Upper lobe of left lung (tissue), 6 donors: ENCODE measurements around the gene ACBD6. TPM values are rescaled to one million over a fixed set of nuclear protein-coding genes. Genes with fewer than 3 reads are reported as not detected.

Experiments used
- ATAC-seq, 2 donors: fragments of 200-7000 bp; cut with Tn5 transposase; one replicate each; pipeline ENCODE4 v1.9.1; 2022; ENCODE audit warnings: mild to moderate bottlenecking in 2 of 2, moderate library complexity in 2 of 2; ENCODE audit not compliant: low FRiP score in 2 of 2
- DNase-seq, 2 donors: peaks; one replicate each; pipeline ENCODE4 v3.0.0-alpha.2; 2019 to 2020
- H3K27ac ChIP-seq, 4 donors: fragments of 200-600 bp; sonication (generic); one replicate each; pipeline ENCODE4 v1.5.1; 2016 to 2019
- H3K27me3 ChIP-seq, 4 donors: fragments of 200-600 bp; sonication (generic); one replicate each; pipeline ENCODE4 v1.5.1; 2017 to 2019
- H3K36me3 ChIP-seq, 4 donors: fragments of 200-600 bp; sonication (generic); one replicate each; pipeline ENCODE4 v1.5.1; 2016 to 2019
- H3K4me1 ChIP-seq, 4 donors: fragments of 200-600 bp; sonication (generic); one replicate each; pipeline ENCODE4 v1.5.1; 2018 to 2019
- H3K4me3 ChIP-seq, 4 donors: fragments of 200-600 bp; sonication (generic); one replicate each; pipeline ENCODE4 v1.5.1; 2017 to 2019; ENCODE audit warnings: mild to moderate bottlenecking in 2 of 4, moderate library complexity in 1 of 4
- H3K9me3 ChIP-seq, 4 donors: fragments of 200-600 bp; sonication (generic); one replicate each; pipeline ENCODE4 v1.5.1; 2018 to 2019
- CTCF ChIP-seq, 6 experiments: fragments of 450-650 bp in 4 of 6; fragments of 200-600 bp in 2 of 6; sonication (generic) in 2 of 6; IDR thresholded peaks; one replicate each; pipeline ENCODE4 v1.5.1; 2016 to 2019; ENCODE audit warnings: antibody characterized with exemption in 6 of 6
- EP300 ChIP-seq, 4 donors: sonication (generic); formaldehyde crosslinking; IDR thresholded peaks; one replicate each; pipeline ENCODE4 v1.5.1; 2017; ENCODE audit warnings: antibody characterized with exemption in 4 of 4, control low read depth in 2 of 4
- POLR2A ChIP-seq, 4 donors: fragments of 450-650 bp; IDR thresholded peaks; one replicate each; pipeline ENCODE4 v1.5.1; 2016 to 2017; ENCODE audit warnings: antibody characterized with exemption in 4 of 4, mild to moderate bottlenecking in 2 of 4
- POLR2AphosphoS5 ChIP-seq, 2 donors: sonication (generic); formaldehyde crosslinking; IDR thresholded peaks; one replicate each; pipeline ENCODE4 v1.5.1; 2017; ENCODE audit warnings: antibody characterized with exemption in 2 of 2
- WGBS, 2 donors: methylation state at CpG; one replicate each; pipeline ENCODE4 v1.1.5; 2017 to 2018; 5-methylcytosine and 5-hydroxymethylcytosine counted together
- total RNA-seq, 6 donors: library from RNA; depleted of rRNA in 4 of 6; stranded (reverse); fragments of >200 nt in 4 of 6; gene quantifications; one replicate each; pipeline versions ENCODE4 v1.1.0 to v1.2.1, GENCODE V29; 2016 to 2021
- donor health status: DM: no; HTN: no; CAD: no; lungs with moderate emphysema.
- donor health status: DM: no; HTN: yes; CAD: no; lungs with severe emphysema.

Gene ACBD6
- total RNA-seq, 6 donors from 2014 or later: 24.9 to 72.3 (median 51.5) TPM

- ATAC-seq (no peak), DNase-seq (no peak)
- Histone ChIP-seq H3K4me3 (no peak overlapping the region), H3K27ac (no peak overlapping the region), H3K36me3 (no peaks in the 10 kb centered on the region), H3K9me3 (no peaks in the 10 kb centered on the region), H3K4me1 (no peaks in the 10 kb centered on the region), H3K27me3 (peaks cover 0 to 15% (median 7%) of the 10 kb centered on the region in 4 donors)
- 90 to 93% methylated on average over 5 to 9 of the region's 9 CpGs for WGBS, 2 donors
- TF ChIP-seq POLR2AphosphoS5 (IDR thresholded peaks at IDR 0.05) (no peak), CTCF (IDR thresholded peaks at IDR 0.05) (no peak), POLR2A (IDR thresholded peaks at IDR 0.05) (no peak), EP300 (IDR thresholded peaks at IDR 0.05) (no peak)
These were observed 247.9 kb downstream of the ACBD6 start for GRCh38 chr1:180254496-180254819.

DNA sequence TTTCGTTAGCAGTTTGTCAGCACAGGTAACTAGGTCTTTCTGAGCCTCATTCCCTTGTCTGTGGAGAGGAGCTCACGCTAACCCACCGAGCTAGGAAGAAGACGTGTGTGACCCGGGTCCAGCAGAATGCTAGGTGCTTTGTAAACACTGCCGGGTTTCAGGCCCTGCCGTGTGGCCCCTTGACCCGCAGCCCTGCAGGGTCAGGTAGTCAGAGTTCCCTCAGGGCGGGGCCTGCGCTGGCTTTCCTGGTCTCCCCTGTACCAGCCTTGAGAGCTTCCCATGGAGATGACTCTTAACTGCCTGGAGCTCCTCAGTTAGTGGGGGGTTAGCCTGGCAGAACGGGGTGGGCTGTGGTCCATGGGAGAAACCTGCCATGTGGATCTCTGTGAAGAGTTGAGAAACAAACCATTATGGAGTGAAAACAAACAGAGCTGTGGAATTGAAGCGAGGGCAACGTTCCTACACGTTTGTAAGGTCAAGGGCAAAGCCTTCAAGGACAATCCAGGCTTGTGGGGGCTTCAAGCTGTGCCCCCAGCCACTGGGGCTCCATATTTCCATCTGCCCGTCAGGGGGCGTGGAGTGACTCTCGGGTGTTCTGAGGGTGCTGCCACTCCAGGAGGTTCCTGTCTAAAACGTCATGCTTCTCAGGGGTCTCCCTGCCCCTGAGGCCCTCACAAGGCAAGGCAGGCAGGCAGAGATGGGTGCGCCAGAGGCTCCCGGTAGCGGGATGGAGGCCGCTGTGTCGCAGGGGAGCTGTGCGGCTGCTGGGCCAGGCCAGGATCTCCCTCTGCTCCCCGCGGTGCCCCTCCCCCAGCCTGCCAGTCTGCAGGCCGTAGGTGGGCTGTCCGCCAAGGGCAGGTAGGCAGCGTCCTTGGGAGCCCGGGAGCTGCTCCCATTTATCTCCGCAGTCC, 248.5 kb downstream of the ACBD6 start:
- Histone ChIP-seq H3K4me3 (no peak overlapping the region), H3K27me3 (peaks cover 0 to 10% (median 4%) of the 10 kb centered on the region in 4 donors), H3K9me3 (no peaks in the 10 kb centered on the region), H3K27ac (no peak overlapping the region), H3K36me3 (no peaks in the 10 kb centered on the region), H3K4me1 (no peaks in the 10 kb centered on the region)
- DNase-seq: peak in 1 of 2 donors; percentile 72
- 61 to 76% methylated on average over 14 to 31 of the region's 31 CpGs for WGBS, 2 donors
- no peak for TF ChIP-seq EP300 (IDR thresholded peaks at IDR 0.05)
- no peak for TF ChIP-seq POLR2A (IDR thresholded peaks at IDR 0.05)
- no peak for TF ChIP-seq CTCF (IDR thresholded peaks at IDR 0.05)
- no peak for TF ChIP-seq POLR2AphosphoS5 (IDR thresholded peaks at IDR 0.05)
- ATAC-seq: no peak

DNA sequence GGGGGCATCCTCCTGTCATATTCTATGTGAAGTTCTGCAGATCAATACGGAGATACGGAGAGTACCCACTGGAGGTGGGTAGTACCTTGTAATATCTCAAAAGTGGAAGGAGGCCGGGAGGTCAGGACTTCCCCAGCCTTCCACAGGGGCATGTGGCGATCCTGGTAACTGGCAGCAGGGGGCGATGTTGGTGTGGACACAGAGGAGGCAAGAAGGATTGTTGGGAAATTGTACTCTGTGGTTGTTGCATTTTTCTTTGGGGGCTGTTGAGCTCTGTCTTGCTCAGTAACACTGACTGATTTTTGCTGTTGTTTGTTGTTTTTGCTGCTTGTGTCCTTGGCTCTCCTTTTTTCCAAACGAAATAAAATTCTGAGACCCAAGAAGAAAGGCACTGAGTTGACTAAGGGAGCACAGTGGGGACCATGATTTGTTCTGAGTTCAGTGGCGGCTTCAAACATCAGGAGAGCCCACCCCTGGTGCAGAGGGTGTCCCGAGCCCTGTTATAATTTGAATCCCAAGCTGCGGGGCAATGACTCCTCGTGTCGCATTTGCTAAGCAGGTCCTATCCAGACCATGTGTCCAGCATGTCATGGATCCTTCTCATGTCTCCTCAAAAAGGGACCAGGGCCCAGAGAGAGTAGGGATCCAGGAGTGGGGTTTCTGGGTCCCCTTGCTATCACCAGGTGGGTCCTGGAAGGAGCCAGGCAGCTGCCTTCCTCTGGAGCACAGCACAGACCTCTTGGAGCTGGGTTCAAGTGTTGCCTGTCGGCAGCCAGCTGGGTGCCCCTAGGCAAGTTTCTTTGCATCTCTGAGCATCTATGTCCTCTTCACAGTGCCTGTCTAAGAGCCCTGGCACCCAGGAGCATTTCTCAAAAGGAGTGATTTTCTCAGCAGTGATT, 249.5 kb downstream of the ACBD6 start:
- H3K9me3 ChIP-seq: no peaks in the 10 kb centered on the region
- no peaks in the 10 kb centered on the region for H3K36me3 ChIP-seq
- H3K4me1 ChIP-seq: no peaks in the 10 kb centered on the region
- 70% methylated on average over 12 of the region's 12 CpGs for WGBS, 2 donors
- no peak overlapping the region for H3K27ac ChIP-seq
- no peak overlapping the region for H3K4me3 ChIP-seq
- DNase-seq (peak in 1 of 2 donors; percentile 80), ATAC-seq (peak in 1 of 2 donors; percentile 81)
- TF ChIP-seq CTCF (IDR thresholded peaks at IDR 0.05): peak; percentile 71 to 85 (median 78)
- no peak for TF ChIP-seq POLR2A (IDR thresholded peaks at IDR 0.05)
- peaks cover 0 to 8% (median 4%) of the 10 kb centered on the region in 4 donors for H3K27me3 ChIP-seq

DNA sequence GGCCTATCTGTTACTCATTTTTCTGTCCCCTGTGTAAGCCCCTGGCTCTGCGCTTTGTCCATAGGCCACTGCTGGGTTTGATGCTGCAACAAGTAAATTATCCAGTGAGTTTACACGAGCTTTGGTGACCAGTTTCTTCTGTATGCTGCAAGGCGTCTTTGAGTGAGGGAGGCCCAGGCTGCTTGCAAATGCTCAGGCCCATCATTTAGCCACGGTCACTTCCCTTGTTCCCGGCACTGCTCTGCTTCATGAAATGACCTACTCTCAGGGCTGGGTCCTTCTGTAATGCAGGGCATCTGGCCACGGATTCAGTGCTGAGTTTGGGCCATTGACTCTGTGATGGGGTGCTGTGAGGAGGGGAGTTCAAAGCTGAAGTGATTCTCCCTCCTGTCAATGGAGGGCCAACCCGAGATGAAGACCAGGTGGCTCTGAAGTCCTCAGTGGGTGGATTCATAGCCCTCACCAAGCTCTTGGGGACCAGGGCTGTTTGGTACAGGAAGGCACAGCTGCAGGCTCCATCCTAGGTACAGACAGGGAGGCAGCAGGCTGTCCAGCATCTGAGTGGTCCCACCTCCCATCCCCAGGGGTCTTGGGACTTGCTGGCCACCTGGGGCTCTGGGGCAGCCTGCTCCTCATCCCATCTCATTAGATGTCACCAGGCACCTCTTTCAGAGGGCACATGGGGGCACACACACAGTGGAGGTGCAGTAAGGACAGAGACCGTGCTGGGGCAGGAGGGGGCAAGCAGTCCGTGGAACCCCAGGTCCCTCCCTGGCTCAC, 250.7 kb downstream of the ACBD6 start:
- Histone ChIP-seq H3K36me3 (no peaks in the 10 kb centered on the region), H3K4me3 (no peak overlapping the region), H3K4me1 (no peaks in the 10 kb centered on the region), H3K27me3 (peaks cover 0 to 4% (median 2%) of the 10 kb centered on the region in 4 donors), H3K27ac (no peak overlapping the region), H3K9me3 (no peaks in the 10 kb centered on the region)
- ATAC-seq (no peak), DNase-seq (no peak)
- TF ChIP-seq EP300 (IDR thresholded peaks at IDR 0.05) (no peak), POLR2AphosphoS5 (IDR thresholded peaks at IDR 0.05) (no peak), CTCF (IDR thresholded peaks at IDR 0.05) (no peak), POLR2A (IDR thresholded peaks at IDR 0.05) (no peak)
- 76 to 89% methylated on average over 7 to 9 of the region's 9 CpGs for WGBS, 2 donors
